K562 (cell line): ENCODE results near the gene CGNL1. TPM values are rescaled to one million over a fixed set of nuclear protein-coding genes. Genes with fewer than 3 reads are reported as not detected.

ENCODE experiments used
- ATAC-seq: fragments of 200-7000 bp; cut with Tn5 transposase; 3 replicates; pipeline ENCODE4 v1.9.1; 2020; ENCODE audit warnings: moderate library complexity
- BruUV-seq: library from RNA; stranded (reverse); fragments of 400-500 nt; replicated peaks from 2 replicates; lab custom pipeline; 2021; lab: Mats Ljungman, UMichigan
- CTCF ChIA-PET: fragments of 300-600 bp; formaldehyde crosslinking; extraction: SDS; loops from one replicate; lab custom pipeline; 2021; ENCODE audit warnings: low intra/inter-chr PET ratio; lab: Yijun Ruan, JAX
- POLR2A ChIA-PET: fragments of 300-600, 350-650 bp; sonication (Branson Sonifier 250); formaldehyde crosslinking; extraction: SDS; loops from one replicate; lab custom pipeline; 2021; ENCODE audit warnings: antibody characterized with exemption, inconsistent platforms; lab: Yijun Ruan, JAX
- DNase-seq, 4 experiments: peaks; one replicate each; pipeline versions ENCODE4 v3.0.0 to v3.0.0-alpha.2; 2011 to 2018; ENCODE audit warnings: low spot score in 3 of 4, mixed read lengths in 3 of 4; ENCODE audit errors: extremely low read depth in 1 of 4
- FAIRE-seq: peaks from 2 replicates; lab custom pipeline; 2011; peaks lifted over from hg19 to GRCh38; lab: Jason Lieb, UNC
- H2AFZ ChIP-seq: 2 replicates; pipeline ENCODE4 v1.6.0; 2011; ENCODE audit warnings: low read depth, low read length, control low read depth, inconsistent platforms
- H3K27ac ChIP-seq: fragments of 200-600 bp; 3 replicates; pipeline ENCODE4 v1.8.0; 2011; ENCODE audit warnings: low read depth, mild to moderate bottlenecking, control low read depth, inconsistent platforms, low read length, moderate library complexity, mixed read lengths; ENCODE audit errors: extremely low read depth
- H3K27me3 ChIP-seq, 2 experiments: fragments of 300-600 bp in 1 of 2; 2 replicates in 1 of 2; 3 replicates in 1 of 2; pipeline versions ENCODE4 v1.6.0 to v1.8.0; 2011; ENCODE audit warnings: inconsistent platforms in 2 of 2, low read length in 2 of 2, mild to moderate bottlenecking in 1 of 2, mixed read lengths in 1 of 2, moderate library complexity in 1 of 2; ENCODE audit not compliant: control insufficient read depth in 2 of 2, insufficient read depth in 2 of 2
- H3K36me3 ChIP-seq: fragments of 300-600 bp; 3 replicates; pipeline ENCODE4 v1.8.0; 2011; ENCODE audit warnings: mild to moderate bottlenecking, low read length, inconsistent platforms; ENCODE audit not compliant: control insufficient read depth, insufficient read depth
- H3K4me1 ChIP-seq, 2 experiments: fragments of 200-600 bp in 1 of 2; replicated peaks in 1 of 2; 2 replicates in 1 of 2; 3 replicates in 1 of 2; pipeline versions ENCODE4 v1.5.1 to v1.8.0; 2011; ENCODE audit warnings: inconsistent platforms in 2 of 2, low read length in 2 of 2, mild to moderate bottlenecking in 1 of 2, mixed read lengths in 1 of 2, moderate library complexity in 1 of 2; ENCODE audit not compliant: control insufficient read depth in 2 of 2, insufficient read depth in 2 of 2
- H3K4me2 ChIP-seq: 2 replicates; pipeline ENCODE4 v1.6.1; 2011; ENCODE audit warnings: low read length, control low read depth, inconsistent platforms, mixed read lengths; ENCODE audit not compliant: insufficient read depth
- H3K4me3 ChIP-seq: fragments of 200-600 bp; sonication (generic), shearing (Covaris generic); 2 replicates; pipeline ENCODE4 v1.5.1; 2016; ENCODE audit warnings: control low read depth, inconsistent platforms
- H3K79me2 ChIP-seq: fragments of 200-600 bp; 3 replicates; pipeline ENCODE4 v1.8.0; 2011; ENCODE audit warnings: low read length, inconsistent platforms; ENCODE audit not compliant: control insufficient read depth, insufficient read depth
- H3K9ac ChIP-seq, 2 experiments: 2 replicates each; pipeline versions ENCODE4 v1.6.0 to v1.6.1; 2011; ENCODE audit warnings: low read depth in 2 of 2, low read length in 2 of 2, control low read depth in 1 of 2, inconsistent platforms in 1 of 2, mild to moderate bottlenecking in 1 of 2, mixed read lengths in 1 of 2; ENCODE audit not compliant: insufficient read depth in 1 of 2
- H3K9me1 ChIP-seq: one replicate; pipeline ENCODE4 v1.6.0; 2011; ENCODE audit warnings: inconsistent platforms, mild to moderate bottlenecking, low read length, moderate library complexity; ENCODE audit not compliant: control insufficient read depth, insufficient read depth
- H3K9me3 ChIP-seq: replicated peaks from 2 replicates; pipeline ENCODE4 v1.5.1; 2011; ENCODE audit warnings: low read depth, low read length, inconsistent platforms; ENCODE audit not compliant: control insufficient read depth, insufficient read depth
- H4K20me1 ChIP-seq: replicated peaks from 2 replicates; pipeline ENCODE4 v1.6.1; 2011; ENCODE audit warnings: low read length, inconsistent platforms, mixed read lengths; ENCODE audit not compliant: control insufficient read depth, insufficient read depth
- BRD4 ChIP-seq: fragments of 200-600 bp; sonication (generic); IDR thresholded peaks from 2 replicates; pipeline ENCODE4 v1.6.1; 2017; ENCODE audit warnings: inconsistent platforms
- ELF2 ChIP-seq: fragments of 250-450 bp; sonication (Bioruptor Pico); IDR thresholded peaks from 2 replicates; pipeline ENCODE4 v1.5.0; 2021; ENCODE audit warnings: mild to moderate bottlenecking
- EZH2 ChIP-seq: IDR thresholded peaks from 2 replicates; pipeline ENCODE4 v1.6.1; 2012; ENCODE audit warnings: low read depth, mild to moderate bottlenecking, inconsistent platforms, low read length, borderline replicate concordance
- FIP1L1 ChIP-seq: fragments of 200-400 bp; formaldehyde crosslinking; IDR thresholded peaks from 2 replicates; pipeline ENCODE4 v1.6.1; 2018; ENCODE audit warnings: mild to moderate bottlenecking, low read depth, low read length; ENCODE audit not compliant: poor library complexity, severe bottlenecking
- GTF3C2 ChIP-seq: IDR thresholded peaks from 3 replicates; pipeline ENCODE4 v1.6.1; 2011; ENCODE audit warnings: borderline replicate concordance, mild to moderate bottlenecking, moderate library complexity; ENCODE audit not compliant: insufficient read length; ENCODE audit errors: extremely low read depth
- HCFC1 ChIP-seq: IDR thresholded peaks from 2 replicates; pipeline ENCODE4 v1.6.1; 2012; ENCODE audit warnings: low read depth, low read length, improper control_type of control experiment
- KDM2B ChIP-seq: fragments of 250-450 bp; sonication (Bioruptor Pico); IDR thresholded peaks from 2 replicates; pipeline ENCODE4 v1.8.0; 2021; ENCODE audit warnings: mild to moderate bottlenecking, moderate library complexity
- NRF1 ChIP-seq, 2 experiments: fragments of 450-650 bp; IDR thresholded peaks in 1 of 2; conservative IDR thresholded peaks in 1 of 2; 2 replicates each; pipeline ENCODE4 v1.6.1; 2014; ENCODE audit warnings: mild to moderate bottlenecking in 2 of 2
- OTX1 ChIP-seq: fragments of 450-650 bp; formaldehyde crosslinking; IDR thresholded peaks from 2 replicates; pipeline ENCODE4 v1.4.0; 2022; ENCODE audit warnings: mild to moderate bottlenecking
- SMARCC2 ChIP-seq: fragments of 450-650 bp; IDR thresholded peaks from 2 replicates; pipeline ENCODE4 v1.6.1; 2017; ENCODE audit warnings: antibody characterized with exemption, moderate library complexity, mild to moderate bottlenecking, low read depth
- TCFL5 ChIP-seq: fragments of 250-450 bp; sonication (Bioruptor Pico); conservative IDR thresholded peaks from 2 replicates; pipeline ENCODE4 v1.6.1; 2021; ENCODE audit warnings: mild to moderate bottlenecking, moderate library complexity, matching md5 sums
- TFE3 ChIP-seq: fragments of 450-650 bp; formaldehyde crosslinking; IDR thresholded peaks from 2 replicates; pipeline ENCODE4 v1.4.0; 2020; ENCODE audit warnings: mild to moderate bottlenecking, mixed read lengths
- XRCC3 ChIP-seq: fragments of 450-650 bp; IDR thresholded peaks from 2 replicates; pipeline ENCODE4 v1.6.1; 2017; ENCODE audit warnings: mild to moderate bottlenecking, moderate library complexity
- ZBTB34 ChIP-seq: fragments of 250-450 bp; sonication (Bioruptor Pico); IDR thresholded peaks from 2 replicates; pipeline ENCODE4 v1.8.0; 2021; ENCODE audit warnings: mild to moderate bottlenecking, moderate library complexity
- ZKSCAN1 ChIP-seq: fragments of 150-350 bp; IDR thresholded peaks from 2 replicates; pipeline ENCODE4 v1.6.1; 2016; ENCODE audit warnings: low read depth, low read length
- ZNF347 ChIP-seq: fragments of 450-650 bp; formaldehyde crosslinking; IDR thresholded peaks from 2 replicates; pipeline ENCODE4 v1.4.0; 2020; ENCODE audit warnings: low read depth, mild to moderate bottlenecking, moderate library complexity
- ZNF354B ChIP-seq: fragments of 250-450 bp; sonication (Bioruptor Pico); IDR thresholded peaks from 2 replicates; pipeline ENCODE4 v1.4.0; 2020
- WGBS: fragments of 100-300 bp; shearing (Covaris generic); methylation state at CpG from one replicate; pipeline ENCODE4 v1.1.6; 2016; ENCODE audit warnings: low coverage, mixed read lengths; ENCODE audit not compliant: insufficient coverage; ENCODE audit errors: missing lambda C conversion rate; 5-methylcytosine and 5-hydroxymethylcytosine counted together
- in situ Hi-C: fragments of 300-500 bp; cut with MboI; formaldehyde crosslinking; loops from 4 replicates; pipeline ENCODE4 v1.15.0; 2018; ENCODE audit warnings: inconsistent platforms, mixed read lengths
- intact Hi-C: fragments of 100-400 bp; cut with micrococcal nuclease; formaldehyde crosslinking; loops from 2 replicates; pipeline ENCODE4 v1.14.2; 2022
- polyA plus RNA-seq, 8 experiments: library from polyadenylated mRNA; depleted of rRNA in 4 of 8; stranded (reverse) in 5 of 8; unstranded in 3 of 8; fragments of >200 nt; fragmentation: Nextera tagmentation in 2 of 8; fragmentation: Illumina TruSeq in 1 of 8; extraction: Ambion mirVana in 2 of 8; extraction: Trizol in 1 of 8; gene quantifications; 2 replicates each; pipeline versions ENCODE4 v1.2.1 to v1.2.3, GENCODE V29; 2011 to 2014; ENCODE audit warnings: inconsistent platforms in 1 of 8, missing spikeins in 1 of 8
- total RNA-seq, 7 experiments: library from RNA; depleted of rRNA in 6 of 7; stranded (reverse); fragments of >200 nt in 6 of 7; fragmentation: Illumina TruSeq in 2 of 7; extraction: Trizol in 2 of 7; gene quantifications; 2 replicates each; pipeline versions ENCODE4 v1.2.1 to v1.2.3, GENCODE V29; 2011 to 2021; ENCODE audit warnings: low replicate concordance in 1 of 7

Gene CGNL1
- total and polyA plus RNA-seq, 9 of the 15 experiments (the other 6 are each of a cell fraction or from before 2014, with no cell fraction given): 0.01 to 0.07 TPM; not detected in 7

- DNase-seq (no peak), FAIRE-seq (no peak), ATAC-seq (no peak)
- TF ChIP-seq NRF1 (conservative IDR thresholded peaks at IDR 0.05 in 1 of 2, IDR thresholded peaks at IDR 0.05 in 1 of 2) (no peak), ZKSCAN1 (no peak), ELF2 (no peak), TCFL5 (no peak), KDM2B (CRISPR knock-in tag) (no peak), ZNF354B (CRISPR knock-in tag) (no peak), GTF3C2 (no peak), FIP1L1 (no peak), HCFC1 (no peak), XRCC3 (no peak), BRD4 (no peak), ZBTB34 (CRISPR knock-in tag) (no peak), OTX1 (CRISPR knock-in tag) (no peak), EZH2 (no peak), ZNF347 (CRISPR knock-in tag) (no peak), TFE3 (no peak), SMARCC2 (no peak)
- Histone ChIP-seq H3K4me2 (no peak overlapping the region), H3K9me3 (no peaks in the 10 kb centered on the region; the same call in 1 of the 2 replicates), H3K27me3 (peaks cover 10 to 17% of the 10 kb centered on the region in 2 experiments), H3K36me3 (no peaks in the 10 kb centered on the region), H3K27ac (no peak overlapping the region), H3K4me3 (no peak overlapping the region), H3K4me1 (no peaks in the 10 kb centered on the region; a peak in 2 of 5 replicates), H3K9ac (no peak overlapping the region), H4K20me1 (no peaks in the 10 kb centered on the region), H3K9me1 (no peaks in the 10 kb centered on the region), H2AFZ (no peak overlapping the region), H3K79me2 (no peaks in the 10 kb centered on the region)
- WGBS: 0% methylated on average over 2 of the region's 2 CpGs
- in situ Hi-C loops (loop anchor here (10.0 to 25.0 kb wide), 2 partner anchors 494 to 617 kb away; partner anchors contain the start of gene ALDH1A2), intact Hi-C loops (no loop called here)
- CTCF ChIA-PET: no interaction called here
- no TSS peak for BruUV-seq
- POLR2A ChIA-PET: no interaction called here
These were observed 192.0 kb downstream of the CGNL1 start for GRCh38 chr15:57568299-57568698.
